GM23338 (cell line): ENCODE data around the gene DUS4L. TPM values are rescaled to one million over a fixed set of nuclear protein-coding genes. Genes with fewer than 3 reads are reported as not detected.

Source experiments
- ATAC-seq: fragments of 200-7000 bp; cut with Tn5 transposase; 3 replicates; pipeline ENCODE4 v1.9.1; 2020
- DNase-seq: peaks from one replicate; pipeline ENCODE4 v3.0.0-alpha.2; 2015; ENCODE audit warnings: low spot score
- H2AFZ ChIP-seq: fragments of 200-600 bp; sonication (generic); 2 replicates; pipeline ENCODE4 v1.8.0; 2016; ENCODE audit warnings: antibody characterized with exemption, mild to moderate bottlenecking, moderate library complexity
- H3F3A ChIP-seq: fragments of 200-600 bp; sonication (generic); replicated peaks from 2 replicates; pipeline ENCODE4 v1.8.0; 2017; ENCODE audit warnings: antibody characterized with exemption, mixed run types, low read depth
- H3K27ac ChIP-seq: fragments of 200-600 bp; sonication (generic); 2 replicates; pipeline ENCODE4 v1.6.1; 2016; ENCODE audit warnings: low read depth
- H3K27me3 ChIP-seq: fragments of 200-600 bp; sonication (generic); 2 replicates; pipeline ENCODE4 v1.8.0; 2016; ENCODE audit warnings: mild to moderate bottlenecking, mixed run types, moderate library complexity; ENCODE audit not compliant: insufficient read depth
- H3K36me3 ChIP-seq: fragments of 200-600 bp; sonication (generic); 2 replicates; pipeline ENCODE4 v1.8.0; 2016; ENCODE audit warnings: mild to moderate bottlenecking; ENCODE audit not compliant: insufficient read depth
- H3K4me1 ChIP-seq: fragments of 200-600 bp; sonication (generic); 2 replicates; pipeline ENCODE4 v1.8.0; 2016; ENCODE audit warnings: mild to moderate bottlenecking, moderate library complexity; ENCODE audit not compliant: insufficient read depth
- H3K4me2 ChIP-seq: fragments of 200-600 bp; sonication (generic); 2 replicates; pipeline ENCODE4 v1.7.1; 2017; ENCODE audit warnings: mixed run types
- H3K4me3 ChIP-seq: fragments of 200-600 bp; sonication (generic); 2 replicates; pipeline ENCODE4 v1.6.1; 2016; ENCODE audit warnings: mixed run types
- H3K79me2 ChIP-seq: fragments of 200-600 bp; sonication (generic); replicated peaks from 2 replicates; pipeline ENCODE4 v1.8.0; 2017; ENCODE audit warnings: mild to moderate bottlenecking; ENCODE audit not compliant: insufficient read depth
- H3K9me2 ChIP-seq: fragments of 200-600 bp; sonication (generic); 2 replicates; pipeline ENCODE4 v1.8.0; 2017; ENCODE audit not compliant: insufficient read depth
- H4K20me1 ChIP-seq: fragments of 200-600 bp; sonication (generic); replicated peaks from 2 replicates; pipeline ENCODE4 v1.8.0; 2017; ENCODE audit warnings: mild to moderate bottlenecking; ENCODE audit not compliant: insufficient read depth
- H3K27ac Mint-ChIP-seq: 2 replicates; pipeline ENCODE4 v1.8.0; 2020; ENCODE audit warnings: inconsistent platforms, mild to moderate bottlenecking, moderate library complexity, mixed read lengths
- H3K27me3 Mint-ChIP-seq: 3 replicates; pipeline ENCODE4 v1.8.0; 2022; ENCODE audit warnings: low read depth, mild to moderate bottlenecking, moderate library complexity, mixed read lengths, inconsistent platforms; ENCODE audit not compliant: insufficient read depth, poor library complexity
- H3K36me3 Mint-ChIP-seq: 3 replicates; pipeline ENCODE4 v1.8.0; 2021; ENCODE audit warnings: low read depth, mild to moderate bottlenecking, inconsistent platforms, moderate library complexity, mixed read lengths
- H3K4me1 Mint-ChIP-seq: 3 replicates; pipeline ENCODE4 v1.8.0; 2020; ENCODE audit warnings: mild to moderate bottlenecking, inconsistent platforms, mixed read lengths
- H3K4me3 Mint-ChIP-seq: 3 replicates; pipeline ENCODE4 v1.8.0; 2021; ENCODE audit warnings: moderate library complexity, mild to moderate bottlenecking, inconsistent platforms, mixed read lengths
- H3K9me3 Mint-ChIP-seq: 3 replicates; pipeline ENCODE4 v1.8.0; 2020; ENCODE audit warnings: moderate library complexity, mild to moderate bottlenecking, inconsistent platforms, mixed read lengths
- CREB1 ChIP-seq: fragments of 250-450 bp; sonication (Bioruptor Pico); IDR thresholded peaks from 2 replicates; pipeline ENCODE4 v1.5.0; 2020; ENCODE audit warnings: low read depth, mild to moderate bottlenecking, moderate library complexity
- CTCF ChIP-seq, 2 experiments: fragments of 200-600 bp in 1 of 2; sonication (generic) in 1 of 2; conservative IDR thresholded peaks; 2 replicates each; pipeline versions ENCODE4 v1.5.1 to v1.6.1; 2016 to 2017; ENCODE audit warnings: antibody characterized with exemption in 2 of 2, low read depth in 2 of 2, mild to moderate bottlenecking in 2 of 2, moderate library complexity in 1 of 2
- ETS1 ChIP-seq: IDR thresholded peaks from 2 replicates; pipeline ENCODE4 v1.6.1; 2016; ENCODE audit warnings: antibody characterized with exemption
- EZH2 ChIP-seq: fragments of 200-600 bp; sonication (generic); IDR thresholded peaks from one replicate; pipeline ENCODE4 v1.8.0; 2017; ENCODE audit warnings: antibody characterized with exemption, mild to moderate bottlenecking, low read depth; ENCODE audit not compliant: unreplicated experiment
- EZH2phosphoT487 ChIP-seq: fragments of 200-600 bp; sonication (generic); IDR thresholded peaks from one replicate; pipeline ENCODE4 v1.8.1; 2018; ENCODE audit warnings: antibody characterized with exemption; ENCODE audit not compliant: unreplicated experiment
- JUNB ChIP-seq: IDR thresholded peaks from one replicate; pipeline ENCODE4 v1.6.1; 2016; ENCODE audit warnings: antibody characterized with exemption; ENCODE audit not compliant: unreplicated experiment
- NANOG ChIP-seq: IDR thresholded peaks from 2 replicates; pipeline ENCODE4 v1.6.1; 2016; ENCODE audit warnings: antibody characterized with exemption, borderline replicate concordance
- POLR2AphosphoS5 ChIP-seq: IDR thresholded peaks from 2 replicates; pipeline ENCODE4 v1.6.1; 2016; ENCODE audit warnings: antibody characterized with exemption, low read depth
- REST ChIP-seq: IDR thresholded peaks from one replicate; pipeline ENCODE4 v1.6.1; 2018; ENCODE audit warnings: antibody characterized with exemption; ENCODE audit not compliant: unreplicated experiment
- STAT1 ChIP-seq: IDR thresholded peaks from one replicate; pipeline ENCODE4 v1.6.1; 2016; ENCODE audit warnings: antibody characterized with exemption; ENCODE audit not compliant: unreplicated experiment
- ZNF114 ChIP-seq: fragments of 250-450 bp; sonication (Bioruptor Pico); IDR thresholded peaks from 2 replicates; pipeline ENCODE4 v1.5.0; 2020; ENCODE audit warnings: mild to moderate bottlenecking, moderate library complexity
- ZNF331 ChIP-seq: fragments of 250-450 bp; sonication (Bioruptor Pico); IDR thresholded peaks from 2 replicates; pipeline ENCODE4 v1.5.0; 2020; ENCODE audit warnings: low read depth, mild to moderate bottlenecking, moderate library complexity
- ZNF462 ChIP-seq: fragments of 250-450 bp; sonication (Bioruptor Pico); IDR thresholded peaks from 2 replicates; pipeline ENCODE4 v1.5.0; 2020; ENCODE audit warnings: mild to moderate bottlenecking, moderate library complexity
- polyA plus RNA-seq: library from polyadenylated mRNA; unstranded; fragments of >200 nt; fragmentation: Nextera tagmentation; extraction: Ambion mirVana; gene quantifications from 2 replicates; pipeline ENCODE4 v1.2.1, GENCODE V29; 2016
- total RNA-seq: library from RNA; depleted of rRNA; stranded (reverse); fragments of >200 nt; shearing (Covaris generic); gene quantifications from 2 replicates; pipeline ENCODE4 v1.2.3, GENCODE V29; 2014

Gene DUS4L
- total and polyA plus RNA-seq, 2 experiments from 2014 or later = 16.7 to 22.9 TPM

GRCh38 chr7:107597582-107597916 is 33.8 kb downstream of the DUS4L start:
- Mint-ChIP-seq H3K27me3 (no peaks in the 10 kb centered on the region), H3K4me1 (peaks cover 6% of the 10 kb centered on the region), H3K36me3 (no peaks in the 10 kb centered on the region), H3K27ac (no peak overlapping the region), H3K9me3 (no peaks in the 10 kb centered on the region), H3K4me3 (no peak overlapping the region)
- ATAC-seq (no peak), DNase-seq (no peak)
- no peaks in the 10 kb centered on the region for H3K4me1 ChIP-seq
- H4K20me1 ChIP-seq = no peaks in the 10 kb centered on the region
- H3F3A ChIP-seq = no peaks in the 10 kb centered on the region
- no peak overlapping the region for H2AFZ ChIP-seq
- no peaks in the 10 kb centered on the region for H3K79me2 ChIP-seq
- H3K4me2 ChIP-seq = no peak overlapping the region
- no peak overlapping the region for H3K4me3 ChIP-seq
- no peak for TF ChIP-seq ZNF114 (CRISPR knock-in tag)
- no peak for TF ChIP-seq STAT1
- TF ChIP-seq ETS1 = no peak
- no peak for TF ChIP-seq ZNF462
- TF ChIP-seq EZH2 = no peak
- no peak for TF ChIP-seq ZNF331 (CRISPR knock-in tag)
- TF ChIP-seq CREB1 (CRISPR knock-in tag) = no peak
- no peak for TF ChIP-seq EZH2phosphoT487
- TF ChIP-seq POLR2AphosphoS5 = no peak
- TF ChIP-seq CTCF (conservative IDR thresholded peaks at IDR 0.05; ENCODE audit: low read depth in 2 of 2) = no peak
- no peak for TF ChIP-seq REST
- no peak for TF ChIP-seq NANOG
- no peak for TF ChIP-seq JUNB
- no peak overlapping the region for H3K27ac ChIP-seq
- no peaks in the 10 kb centered on the region for H3K36me3 ChIP-seq
- no peaks in the 10 kb centered on the region for H3K27me3 ChIP-seq
- H3K9me2 ChIP-seq = no peaks in the 10 kb centered on the region
